ENCODE measurements around the gene TMEM147. TPM values are rescaled to one million over a fixed set of nuclear protein-coding genes. Genes with fewer than 3 reads are reported as not detected.
A peak's percentile ranks its signal among the peaks of the same experiment; 100 is the strongest.

The TMEM147 gene
- total RNA-seq, 2 experiments from 2014 or later, result 20.3 to 22.0 TPM

GRCh38 chr19:35508129-35508528 lies 37.3 kb upstream of the TMEM147 start:
- Mint-ChIP-seq H3K36me3 (ENCODE audit: low read depth) (no peaks in the 10 kb centered on the region), H3K4me1 (ENCODE audit: low read depth) (peaks cover 17% of the 10 kb centered on the region), H3K9me3 (no peaks in the 10 kb centered on the region), H3K4me3 (no peak overlapping the region), H3K27ac (no peak overlapping the region), H3K27me3 (peaks cover 78% of the 10 kb centered on the region)
- ChIA-PET POLR2A (no interaction called here), CTCF (no interaction called here)
- Histone ChIP-seq H3K4me3 (ENCODE audit: low read length) (no peak overlapping the region), H3K36me3 (ENCODE audit: insufficient read depth, low read length) (no peaks in the 10 kb centered on the region), H3K27ac (ENCODE audit: low read depth in 1 of 2, low read length in 2 of 2) (no peak overlapping the region), H3K27me3 (ENCODE audit: control insufficient read depth in 1 of 2, insufficient read depth in 2 of 2, low read length in 2 of 2) (peaks cover 26 to 28% of the 10 kb centered on the region in 2 experiments), H3K4me1 (ENCODE audit: insufficient read depth, low read length) (peaks cover 20% of the 10 kb centered on the region), H3K9me3 (ENCODE audit: control insufficient read depth in 1 of 2, insufficient read depth in 1 of 2, low read length in 2 of 2) (peaks cover 0 to 3% of the 10 kb centered on the region in 2 experiments)
- intact Hi-C loops (cut with DNase I, micrococcal nuclease), result no loop called here
- no peak for TF ChIP-seq CTCF (IDR thresholded peaks at IDR 0.05)
- ATAC-seq (ENCODE audit: poor library complexity) (no peak), DNase-seq (no peak)

- Histone ChIP-seq H3K27ac (ENCODE audit: low read depth in 1 of 2, low read length in 2 of 2) (no peak overlapping the region), H3K36me3 (ENCODE audit: insufficient read depth, low read length) (no peaks in the 10 kb centered on the region), H3K4me3 (ENCODE audit: low read length) (peak overlapping the region; percentile 52), H3K27me3 (ENCODE audit: control insufficient read depth in 1 of 2, insufficient read depth in 2 of 2, low read length in 2 of 2) (peaks cover 26% of the 10 kb centered on the region in 2 experiments), H3K4me1 (ENCODE audit: insufficient read depth, low read length) (peaks cover 20% of the 10 kb centered on the region), H3K9me3 (ENCODE audit: control insufficient read depth in 1 of 2, insufficient read depth in 1 of 2, low read length in 2 of 2) (peaks cover 0 to 3% of the 10 kb centered on the region in 2 experiments)
- POLR2A ChIA-PET, result interaction anchor here (2.1 kb wide), 1 partner anchor 46 kb away, joined by 7 read pairs; no protein-coding TSS in a partner anchor
- Mint-ChIP-seq H3K27me3 (peaks cover 78% of the 10 kb centered on the region), H3K27ac (no peak overlapping the region), H3K4me1 (ENCODE audit: low read depth) (peaks cover 17% of the 10 kb centered on the region), H3K36me3 (ENCODE audit: low read depth) (no peaks in the 10 kb centered on the region), H3K4me3 (peak overlapping the region; percentile 72), H3K9me3 (no peaks in the 10 kb centered on the region)
- peak; percentile 63 for ATAC-seq (ENCODE audit: poor library complexity)
- CTCF ChIA-PET, result interaction anchor here (2.1 kb wide), 1 partner anchor 14 kb away, joined by 12 read pairs; no protein-coding TSS in a partner anchor
- peak in 11 of 14 experiments; percentile 15 to 68 (median 30) for DNase-seq
- no peak for TF ChIP-seq CTCF (IDR thresholded peaks at IDR 0.05)
- intact Hi-C loops (cut with DNase I, micrococcal nuclease), result no loop called here
These were observed 36.3 kb upstream of the TMEM147 start for GRCh38 chr19:35509018-35509652.

GRCh38 chr19:35509861-35510625 lies 35.4 kb upstream of the TMEM147 start:
- Mint-ChIP-seq H3K4me3 (peak overlapping the region; percentile 72), H3K36me3 (ENCODE audit: low read depth) (no peaks in the 10 kb centered on the region), H3K27me3 (peaks cover 81% of the 10 kb centered on the region), H3K27ac (no peak overlapping the region), H3K9me3 (no peaks in the 10 kb centered on the region), H3K4me1 (ENCODE audit: low read depth) (peaks cover 17% of the 10 kb centered on the region)
- Histone ChIP-seq H3K27ac (ENCODE audit: low read depth in 1 of 2, low read length in 2 of 2) (no peak overlapping the region), H3K4me3 (ENCODE audit: low read length) (peak overlapping the region; percentile 52), H3K4me1 (ENCODE audit: insufficient read depth, low read length) (peaks cover 20% of the 10 kb centered on the region), H3K9me3 (ENCODE audit: control insufficient read depth in 1 of 2, insufficient read depth in 1 of 2, low read length in 2 of 2) (peaks cover 0 to 3% of the 10 kb centered on the region in 2 experiments), H3K36me3 (ENCODE audit: insufficient read depth, low read length) (no peaks in the 10 kb centered on the region), H3K27me3 (ENCODE audit: control insufficient read depth in 1 of 2, insufficient read depth in 2 of 2, low read length in 2 of 2) (peaks cover 26 to 31% of the 10 kb centered on the region in 2 experiments)
- ATAC-seq (ENCODE audit: poor library complexity) (peak; percentile 74), DNase-seq (peak; percentile 53 to 82 (median 64))
- intact Hi-C loops (cut with DNase I, micrococcal nuclease), result loop anchor here (1.0 kb wide), 2 partner anchors 82 to 206 kb away; no protein-coding TSS in a partner anchor
- CTCF ChIA-PET, result interaction anchor here (0.6 to 2.1 kb wide), 8 partner anchors 12 to 375 kb away, joined by 3 to 12 read pairs (median 4); partner anchors contain the start of gene HAUS5
- POLR2A ChIA-PET, result interaction anchor here (0.6 to 2.1 kb wide), 3 partner anchors 15 to 138 kb away, joined by 3 to 7 read pairs (median 4); partner anchors contain the start of gene COX6B1
- peak; percentile 86 for TF ChIP-seq CTCF (IDR thresholded peaks at IDR 0.05)
